ENCODE data around the gene C13orf46. TPM values are rescaled to one million over a fixed set of nuclear protein-coding genes. Genes with fewer than 3 reads are reported as not detected.

Gene C13orf46
- total RNA-seq, 6 experiments from 2014 or later, result 1.4 to 2.5 (median 2.0) TPM

DNA sequence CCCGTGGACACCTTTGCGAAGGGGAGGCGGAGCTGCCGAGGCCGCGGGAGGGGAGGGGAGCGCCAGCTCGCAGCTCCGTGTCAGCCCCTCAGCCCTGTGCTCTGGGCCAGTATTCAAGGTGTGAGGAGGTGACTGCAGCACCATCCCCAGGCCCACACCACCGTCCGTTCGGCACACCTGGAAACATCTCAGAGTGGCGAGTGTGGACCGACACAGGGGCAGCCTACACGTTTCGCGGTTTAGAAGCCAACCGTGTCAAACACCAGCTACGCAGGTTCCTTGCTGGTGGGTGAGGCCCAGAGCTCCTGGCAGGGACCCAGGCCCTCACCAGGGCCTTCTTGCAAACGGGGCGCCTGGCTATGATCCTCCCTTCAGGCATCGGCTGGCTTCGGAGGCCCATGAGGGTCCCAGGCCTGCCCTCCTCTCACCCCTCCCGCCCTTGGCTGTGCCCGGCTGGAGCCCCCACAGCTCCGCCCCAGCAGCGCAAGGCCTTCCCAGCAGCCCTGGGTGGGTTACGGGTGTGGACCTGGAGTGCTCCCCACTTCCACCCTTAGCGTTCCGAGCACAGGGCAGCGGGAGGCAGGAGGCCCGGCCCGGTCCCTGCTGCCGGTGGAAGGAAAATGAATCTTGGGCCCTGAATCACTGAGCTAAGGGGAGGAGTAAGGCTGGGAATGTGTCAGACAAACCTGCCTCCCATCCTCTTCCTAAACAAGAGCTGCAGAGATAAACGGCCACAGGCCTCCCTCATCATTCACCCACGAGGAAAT lies 1.2 kb downstream of the C13orf46 start:
- Mint-ChIP-seq H3K4me3 (no peak overlapping the region), H3K36me3 (ENCODE audit: low read depth) (peaks cover 27% of the 10 kb centered on the region), H3K27me3 (ENCODE audit: insufficient read depth) (peaks cover 11% of the 10 kb centered on the region), H3K4me1 (ENCODE audit: low read depth) (peaks cover 20% of the 10 kb centered on the region), H3K27ac (no peak overlapping the region), H3K9me3 (no peaks in the 10 kb centered on the region)
- DNase-seq, result no peak
- TF ChIP-seq, protein P1, sequence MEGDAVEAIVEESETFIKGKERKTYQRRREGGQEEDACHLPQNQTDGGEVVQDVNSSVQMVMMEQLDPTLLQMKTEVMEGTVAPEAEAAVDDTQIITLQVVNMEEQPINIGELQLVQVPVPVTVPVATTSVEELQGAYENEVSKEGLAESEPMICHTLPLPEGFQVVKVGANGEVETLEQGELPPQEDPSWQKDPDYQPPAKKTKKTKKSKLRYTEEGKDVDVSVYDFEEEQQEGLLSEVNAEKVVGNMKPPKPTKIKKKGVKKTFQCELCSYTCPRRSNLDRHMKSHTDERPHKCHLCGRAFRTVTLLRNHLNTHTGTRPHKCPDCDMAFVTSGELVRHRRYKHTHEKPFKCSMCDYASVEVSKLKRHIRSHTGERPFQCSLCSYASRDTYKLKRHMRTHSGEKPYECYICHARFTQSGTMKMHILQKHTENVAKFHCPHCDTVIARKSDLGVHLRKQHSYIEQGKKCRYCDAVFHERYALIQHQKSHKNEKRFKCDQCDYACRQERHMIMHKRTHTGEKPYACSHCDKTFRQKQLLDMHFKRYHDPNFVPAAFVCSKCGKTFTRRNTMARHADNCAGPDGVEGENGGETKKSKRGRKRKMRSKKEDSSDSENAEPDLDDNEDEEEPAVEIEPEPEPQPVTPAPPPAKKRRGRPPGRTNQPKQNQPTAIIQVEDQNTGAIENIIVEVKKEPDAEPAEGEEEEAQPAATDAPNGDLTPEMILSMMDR (IDR thresholded peaks at IDR 0.05), result no peak

DNA sequence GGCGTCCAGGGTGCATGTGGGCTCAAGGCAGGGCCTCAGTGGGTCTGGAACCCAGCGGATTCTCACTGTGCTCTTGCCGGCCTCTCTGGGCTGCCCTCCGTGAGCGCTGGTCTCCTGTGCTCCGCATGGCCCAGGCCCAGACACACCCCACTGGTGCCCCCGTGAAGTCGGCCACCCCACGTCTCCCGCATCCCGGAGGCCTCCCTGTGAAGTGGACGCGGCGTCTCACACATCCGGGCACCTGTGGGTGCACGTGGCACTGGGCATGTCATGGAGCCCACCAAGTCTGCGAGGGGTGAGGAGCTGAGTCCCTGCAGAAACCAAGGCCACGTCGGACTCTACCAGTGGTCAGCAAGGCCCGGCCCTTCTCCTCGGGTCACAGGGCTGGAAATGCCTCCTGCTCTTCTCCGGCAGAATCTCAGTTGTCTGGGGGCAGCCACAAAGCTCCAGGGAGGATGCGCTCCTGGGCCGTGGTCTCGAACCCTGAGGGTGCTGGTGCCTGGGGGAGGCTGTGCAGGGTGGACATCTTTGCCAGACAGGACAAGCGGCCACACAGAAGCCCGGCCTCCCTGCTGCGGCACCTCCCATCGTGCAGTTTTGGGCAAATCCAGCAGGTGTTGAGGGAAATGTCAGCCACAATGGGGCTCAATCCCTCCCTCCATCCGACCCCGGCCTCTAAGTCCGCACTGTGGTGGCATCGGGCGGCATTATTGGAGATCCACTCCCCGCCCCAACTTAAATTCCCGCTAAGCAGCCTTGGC lies 2.2 kb downstream of the C13orf46 start:
- peaks cover 10% of the 10 kb centered on the region for H3K4me1 Mint-ChIP-seq (ENCODE audit: low read depth)
- H3K9me3 Mint-ChIP-seq, result no peaks in the 10 kb centered on the region
- H3K36me3 Mint-ChIP-seq (ENCODE audit: low read depth), result peaks cover 18% of the 10 kb centered on the region
- no peak overlapping the region for H3K4me3 Mint-ChIP-seq
- no peak for DNase-seq
- peaks cover 11% of the 10 kb centered on the region for H3K27me3 Mint-ChIP-seq (ENCODE audit: insufficient read depth)
- H3K27ac Mint-ChIP-seq, result no peak overlapping the region
- TF ChIP-seq, protein P1 (IDR thresholded peaks at IDR 0.05), result no peak

DNA sequence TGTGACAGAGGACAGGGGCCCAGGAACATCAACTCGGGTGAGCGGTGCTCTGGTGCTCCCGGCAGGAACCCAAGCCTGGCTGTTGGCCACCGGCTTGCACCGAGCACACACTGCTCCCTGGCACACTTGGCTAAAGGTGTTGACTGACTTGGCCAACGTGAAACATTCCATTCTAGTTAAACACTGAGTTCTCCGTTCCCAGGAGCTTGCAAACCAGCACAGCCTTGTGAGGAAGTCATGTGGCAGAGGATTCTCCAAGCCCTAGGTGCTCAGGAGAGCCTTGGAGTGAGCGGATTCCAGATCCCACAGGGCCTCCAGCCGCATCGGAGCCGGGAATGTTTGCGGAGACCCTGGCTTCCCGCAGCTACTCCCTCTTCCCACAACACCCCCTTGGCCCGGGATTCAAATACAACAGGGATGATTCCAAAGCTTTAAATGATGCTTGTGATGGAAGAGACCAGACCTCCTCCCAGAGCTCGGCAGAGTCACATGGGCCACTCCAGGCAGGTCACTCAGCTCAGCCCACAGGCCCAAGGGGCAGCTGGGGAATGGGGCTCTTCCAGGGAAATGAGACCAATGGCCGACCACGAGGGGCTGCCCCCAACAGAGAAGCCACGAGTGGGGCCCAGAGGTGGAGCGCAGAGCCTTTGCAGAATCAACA lies 2.9 kb downstream of the C13orf46 start:
- no peak for DNase-seq
- Mint-ChIP-seq H3K36me3 (ENCODE audit: low read depth) (peaks cover 15% of the 10 kb centered on the region; the same call in 1 of the 2 replicates), H3K4me3 (no peak overlapping the region), H3K4me1 (ENCODE audit: low read depth) (peaks cover 5% of the 10 kb centered on the region; the same call in 1 of the 2 replicates), H3K27ac (0 out of 2 replicates have a peak overlapping the region, but pooled peaks have one; percentile 33), H3K27me3 (ENCODE audit: insufficient read depth) (peaks cover 11% of the 10 kb centered on the region), H3K9me3 (no peaks in the 10 kb centered on the region)
- TF ChIP-seq, protein P1 (IDR thresholded peaks at IDR 0.05), result no peak

GRCh38 chr13:113969973-113970611 lies 3.8 kb downstream of the C13orf46 start:
- Mint-ChIP-seq H3K27me3 (ENCODE audit: insufficient read depth) (peaks cover 10% of the 10 kb centered on the region), H3K9me3 (no peaks in the 10 kb centered on the region), H3K4me1 (ENCODE audit: low read depth) (peaks cover 5% of the 10 kb centered on the region; the same call in 1 of the 2 replicates), H3K27ac (no peak overlapping the region), H3K36me3 (ENCODE audit: low read depth) (peaks cover 9% of the 10 kb centered on the region; the same call in 1 of the 2 replicates), H3K4me3 (no peak overlapping the region)
- TF ChIP-seq, protein P1 (IDR thresholded peaks at IDR 0.05), result no peak
- no peak for DNase-seq
